Adipocyte (in vitro differentiated cells): ENCODE data around the gene BCOR.

Experiments
- DNase-seq: peaks from one replicate; pipeline ENCODE4 v3.0.0-alpha.2; 2015; ENCODE audit warnings: low read depth
- H3K27me3 ChIP-seq: replicated peaks from 2 replicates; pipeline ENCODE4 v1.7.0; 2013; ENCODE audit warnings: mild to moderate bottlenecking, low read length, moderate library complexity; ENCODE audit not compliant: control insufficient read depth, insufficient read depth
- H3K36me3 ChIP-seq: 2 replicates; pipeline ENCODE4 v1.7.0; 2013; ENCODE audit warnings: low read length, mild to moderate bottlenecking, moderate library complexity; ENCODE audit not compliant: control insufficient read depth, insufficient read depth, severe bottlenecking
- H3K4me1 ChIP-seq: 2 replicates; pipeline ENCODE4 v1.7.0; 2013; ENCODE audit warnings: mild to moderate bottlenecking, low read length, moderate library complexity; ENCODE audit not compliant: control insufficient read depth, insufficient read depth
- H3K4me3 ChIP-seq: 2 replicates; pipeline ENCODE4 v1.7.0; 2013; ENCODE audit warnings: mild to moderate bottlenecking, low read length, moderate library complexity
- H3K9ac ChIP-seq: 2 replicates; pipeline ENCODE4 v1.7.0; 2013; ENCODE audit warnings: mild to moderate bottlenecking, low read length, moderate library complexity
- H3K9me3 ChIP-seq: 2 replicates; pipeline ENCODE4 v1.7.0; 2013; ENCODE audit warnings: mild to moderate bottlenecking, low read length, moderate library complexity; ENCODE audit not compliant: control insufficient read depth

BCOR gene

DNA sequence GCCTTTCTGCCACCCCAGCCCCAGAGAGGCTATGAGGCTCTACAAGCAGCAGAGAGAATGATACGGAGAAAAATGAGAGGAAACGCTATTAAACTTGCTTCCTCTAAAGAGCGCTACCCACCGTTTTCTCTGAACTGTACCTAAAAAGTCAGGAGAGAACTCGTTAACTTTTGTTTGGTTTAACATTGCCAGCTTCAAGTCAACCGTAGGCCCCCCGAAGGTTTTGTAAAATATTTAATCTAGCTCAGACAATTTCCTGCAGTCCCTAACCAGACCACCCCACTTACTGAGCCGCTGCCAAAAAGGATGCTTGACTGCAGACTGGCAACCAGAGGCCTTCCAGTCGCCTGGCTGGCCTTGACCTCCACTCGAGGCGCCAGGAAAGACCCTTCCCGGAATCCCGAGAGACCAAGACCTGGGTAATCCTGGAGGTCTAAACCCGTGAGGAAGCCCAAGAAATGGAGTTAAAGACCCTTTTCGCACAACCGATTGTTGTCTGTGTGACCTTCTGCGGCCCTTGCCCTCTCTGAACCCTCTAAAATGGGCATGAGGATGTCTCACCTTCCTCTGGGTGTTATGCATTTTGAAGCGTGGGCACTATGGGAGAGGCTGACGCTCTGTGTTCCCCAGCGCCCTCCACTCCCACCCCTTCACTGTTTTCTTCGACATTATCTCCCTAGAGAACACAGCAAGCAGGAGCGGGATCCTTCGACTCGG is 86.3 kb downstream of the BCOR start:
- peak overlapping the region; percentile 75 for H3K4me3 ChIP-seq
- H3K27me3 ChIP-seq, result peaks cover 27% of the 10 kb centered on the region
- H3K9me3 ChIP-seq, result peaks cover 7% of the 10 kb centered on the region
- no peak for DNase-seq
- H3K36me3 ChIP-seq, result no peaks in the 10 kb centered on the region
- H3K9ac ChIP-seq, result peak overlapping the region; percentile 75
- H3K4me1 ChIP-seq, result peaks cover 17% of the 10 kb centered on the region

DNA sequence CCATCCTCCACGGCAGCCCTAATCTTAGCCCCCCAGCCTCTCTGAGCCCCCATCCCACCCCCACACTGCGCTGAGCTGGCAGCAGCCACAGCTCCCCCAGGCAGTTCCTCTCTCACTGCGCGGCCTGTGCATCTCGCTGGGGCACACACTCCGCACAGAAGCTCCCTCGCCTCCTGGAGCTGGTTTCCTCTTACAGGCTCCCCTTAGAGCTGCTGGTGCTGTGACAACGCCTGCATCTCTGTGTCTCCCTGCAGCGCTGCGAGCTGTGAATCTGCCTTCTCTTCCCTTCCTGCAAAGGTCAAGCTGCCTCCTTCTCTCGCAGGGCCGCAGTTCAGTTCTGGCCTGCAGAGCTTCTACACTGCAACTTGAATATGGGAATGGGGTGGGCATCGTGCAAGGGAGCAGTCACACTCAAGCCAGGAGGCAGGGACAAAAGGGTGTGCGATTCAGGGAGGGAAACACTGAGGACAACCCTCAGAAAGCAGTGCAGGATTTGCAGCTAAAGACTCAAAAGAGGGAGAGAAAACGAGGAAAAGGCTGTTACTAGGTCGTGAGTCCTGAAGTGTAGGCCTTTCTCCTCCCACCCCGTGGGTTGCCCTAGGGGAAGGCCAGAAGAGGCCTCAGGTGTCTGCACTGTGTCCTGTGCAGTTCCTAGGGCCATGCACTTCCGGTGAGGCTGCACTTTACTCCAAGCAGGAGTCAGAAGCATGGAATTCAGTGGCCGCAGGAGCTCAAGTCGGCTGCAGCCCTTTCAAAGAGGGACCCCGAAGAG is 87.0 kb downstream of the BCOR start:
- peaks cover 28% of the 10 kb centered on the region for H3K27me3 ChIP-seq
- no peak for DNase-seq
- H3K4me3 ChIP-seq, result no peak overlapping the region
- no peak overlapping the region for H3K9ac ChIP-seq
- H3K9me3 ChIP-seq, result no peaks in the 10 kb centered on the region
- no peaks in the 10 kb centered on the region for H3K36me3 ChIP-seq
- peaks cover 17% of the 10 kb centered on the region for H3K4me1 ChIP-seq

DNA sequence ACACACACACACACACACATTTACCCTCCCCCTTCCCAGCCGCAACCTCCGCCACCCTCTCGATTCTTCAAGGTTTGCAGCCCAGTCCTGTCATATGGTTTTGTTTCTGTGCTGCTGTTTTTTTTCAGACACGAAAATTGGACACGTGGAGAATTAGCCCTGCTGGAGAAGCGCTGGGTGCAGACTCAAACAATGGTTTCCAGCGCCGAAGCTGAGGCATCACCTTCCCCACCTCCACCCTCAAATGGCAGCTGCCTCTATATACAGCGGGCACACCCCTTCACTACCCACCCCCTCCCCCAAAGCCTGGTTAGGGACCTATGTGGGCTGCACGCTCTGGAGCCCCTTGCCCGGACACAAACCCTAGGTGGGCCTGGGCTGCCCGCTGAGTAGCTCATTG is 87.9 kb downstream of the BCOR start:
- H3K4me1 ChIP-seq, result peaks cover 17% of the 10 kb centered on the region

GRCh38 chrX:40009462-40009851 is 88.3 kb downstream of the BCOR start:
- no peaks in the 10 kb centered on the region for H3K9me3 ChIP-seq
- peaks cover 32% of the 10 kb centered on the region for H3K27me3 ChIP-seq
- H3K36me3 ChIP-seq, result no peaks in the 10 kb centered on the region
- no peak overlapping the region for H3K4me3 ChIP-seq
- H3K9ac ChIP-seq, result no peak overlapping the region
- peaks cover 17% of the 10 kb centered on the region for H3K4me1 ChIP-seq
- DNase-seq, result no peak

More for the DNA sequence above, 87.9 kb downstream of the BCOR start:
- Histone ChIP-seq H3K9me3 (no peaks in the 10 kb centered on the region), H3K36me3 (no peaks in the 10 kb centered on the region), H3K9ac (no peak overlapping the region), H3K27me3 (peaks cover 32% of the 10 kb centered on the region), H3K4me3 (no peak overlapping the region)
- DNase-seq, result no peak

DNA sequence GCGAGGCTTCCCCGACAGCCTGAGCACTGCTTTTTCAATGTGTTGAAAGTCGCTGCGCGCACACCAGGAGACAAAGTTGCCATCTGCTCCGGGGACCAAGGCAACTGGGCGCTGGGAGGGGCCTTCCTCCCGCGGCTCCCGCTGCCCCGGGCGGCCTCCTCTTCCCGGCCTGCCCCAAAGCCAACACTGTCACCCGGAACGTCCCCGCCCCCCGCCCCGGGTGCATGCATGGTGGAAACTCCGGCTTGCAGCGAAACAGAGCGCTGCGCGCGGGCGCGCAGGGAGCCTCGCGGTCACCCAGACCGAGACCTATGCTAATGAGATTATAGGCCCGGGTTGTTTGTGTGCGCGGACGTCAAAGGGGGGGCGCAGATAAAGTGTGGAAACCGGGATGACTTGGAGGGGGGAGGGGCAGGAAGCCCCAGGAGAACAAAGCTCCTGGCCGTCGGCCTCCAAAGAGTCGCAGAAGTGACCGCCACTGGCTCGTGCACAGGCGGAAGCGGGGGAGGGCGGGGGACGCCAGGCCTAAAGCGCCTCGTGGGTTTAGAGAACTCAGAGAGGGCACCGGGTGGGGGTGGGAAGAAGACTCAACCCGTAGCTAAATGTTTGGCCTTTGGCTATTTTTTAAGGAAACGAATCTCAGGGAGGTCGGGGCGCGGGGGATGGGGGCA is 88.8 kb downstream of the BCOR start:
- Histone ChIP-seq H3K27me3 (peaks cover 34% of the 10 kb centered on the region), H3K9ac (no peak overlapping the region), H3K4me3 (no peak overlapping the region), H3K36me3 (no peaks in the 10 kb centered on the region), H3K9me3 (no peaks in the 10 kb centered on the region), H3K4me1 (peaks cover 21% of the 10 kb centered on the region)
- no peak for DNase-seq

DNA sequence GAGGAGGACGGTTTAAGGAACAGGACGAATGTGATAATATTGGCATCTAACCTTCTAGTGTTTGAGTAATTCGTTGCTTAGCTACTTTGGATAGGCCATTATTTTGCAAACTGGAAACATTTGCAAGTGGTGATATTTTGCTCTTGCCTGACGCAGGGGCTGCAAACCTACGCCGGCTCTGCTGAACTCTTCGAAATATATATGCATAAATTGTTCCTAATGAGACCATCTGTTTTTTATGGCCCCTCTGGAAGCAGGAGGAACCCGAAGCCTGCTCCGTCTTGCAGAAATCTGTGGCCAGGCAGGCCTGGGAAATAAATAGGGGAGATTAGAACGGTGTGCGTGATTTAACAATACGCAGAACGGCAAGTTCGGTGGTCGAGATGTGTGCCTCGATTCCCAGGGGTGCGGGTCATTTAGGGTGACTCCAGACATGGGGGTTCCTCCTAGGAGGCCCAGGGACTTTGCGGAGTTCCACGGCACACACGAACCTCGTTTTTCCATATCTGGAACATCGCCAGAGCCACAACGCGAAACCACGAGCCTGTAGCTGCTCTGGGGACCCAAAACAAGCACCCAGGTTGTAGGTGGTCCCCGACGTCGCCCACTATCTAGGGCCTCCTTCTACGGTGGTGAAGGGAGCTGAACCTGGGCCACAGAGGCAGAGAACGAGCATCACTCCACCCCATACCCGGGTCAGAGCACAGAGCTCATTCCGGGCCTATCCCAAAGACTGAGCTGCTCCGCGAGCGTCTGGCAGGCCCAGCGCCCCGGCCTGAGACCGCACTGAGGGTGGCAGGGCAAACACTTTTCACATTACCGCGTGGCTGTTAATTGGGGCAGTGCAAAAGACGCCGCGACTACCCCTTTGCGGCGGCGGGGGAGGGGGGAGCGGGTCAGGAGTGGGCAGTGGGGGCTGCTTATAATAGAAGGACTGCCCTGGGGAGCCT is 89.7 kb downstream of the BCOR start:
- H3K4me1 ChIP-seq, result peaks cover 26% of the 10 kb centered on the region
- H3K36me3 ChIP-seq, result no peaks in the 10 kb centered on the region
- no peak for DNase-seq
- H3K4me3 ChIP-seq, result no peak overlapping the region
- H3K9me3 ChIP-seq, result no peaks in the 10 kb centered on the region
- no peak overlapping the region for H3K9ac ChIP-seq
- H3K27me3 ChIP-seq, result peaks cover 37% of the 10 kb centered on the region

DNA sequence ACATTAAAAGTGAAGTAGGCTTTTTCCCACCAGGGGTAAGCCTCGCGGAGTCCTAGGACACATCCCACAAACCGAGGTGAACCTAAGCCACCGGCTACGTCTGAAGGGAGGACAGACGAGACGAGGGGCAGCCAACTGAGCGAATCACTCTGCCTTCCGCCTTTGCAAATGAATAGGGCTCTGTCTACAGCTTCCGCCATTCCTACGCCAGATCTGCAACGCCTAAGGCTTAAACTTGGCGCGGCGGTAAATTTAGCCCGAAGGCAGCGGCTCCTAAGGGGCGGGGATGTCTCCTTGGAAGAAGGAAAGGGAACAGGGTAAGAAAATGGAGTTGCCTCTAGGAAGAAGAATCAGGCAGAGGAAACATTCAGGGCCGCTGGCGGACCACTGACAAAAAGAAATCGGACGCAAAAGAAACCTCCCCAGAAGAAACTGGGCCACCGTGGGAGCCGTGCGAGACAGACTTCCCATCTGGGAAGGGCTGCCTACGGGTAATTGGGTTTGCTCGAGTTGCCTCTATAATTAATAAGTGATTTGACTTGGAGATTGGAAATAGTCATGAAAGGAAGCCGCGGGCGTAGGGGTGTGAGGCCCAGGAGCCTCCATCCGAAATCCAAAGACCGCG is 90.5 kb downstream of the BCOR start:
- Histone ChIP-seq H3K27me3 (peaks cover 43% of the 10 kb centered on the region), H3K4me3 (no peak overlapping the region)
- no peak for DNase-seq

GRCh38 chrX:40006106-40007017 is 91.4 kb downstream of the BCOR start:
- peaks cover 13% of the 10 kb centered on the region for H3K4me1 ChIP-seq
- H3K9ac ChIP-seq, result no peak overlapping the region
- H3K4me3 ChIP-seq, result no peak overlapping the region
- no peaks in the 10 kb centered on the region for H3K9me3 ChIP-seq
- no peaks in the 10 kb centered on the region for H3K36me3 ChIP-seq
- DNase-seq, result peak; percentile 42
- peaks cover 46% of the 10 kb centered on the region for H3K27me3 ChIP-seq

More for the DNA sequence above, 90.5 kb downstream of the BCOR start:
- Histone ChIP-seq H3K9ac (no peak overlapping the region), H3K36me3 (no peaks in the 10 kb centered on the region), H3K4me1 (peaks cover 20% of the 10 kb centered on the region), H3K9me3 (no peaks in the 10 kb centered on the region)

GRCh38 chrX:40005292-40006011 is 92.3 kb downstream of the BCOR start:
- Histone ChIP-seq H3K36me3 (no peaks in the 10 kb centered on the region), H3K9ac (no peak overlapping the region), H3K4me1 (peaks cover 13% of the 10 kb centered on the region), H3K27me3 (peaks cover 45% of the 10 kb centered on the region), H3K4me3 (no peak overlapping the region), H3K9me3 (peaks cover 4% of the 10 kb centered on the region)
- DNase-seq, result no peak
